H9 (cell line): ENCODE data around the gene KAZALD1. TPM values are rescaled to one million over a fixed set of nuclear protein-coding genes. Genes with fewer than 3 reads are reported as not detected.

ENCODE experiments used
- DNase-seq: peaks from one replicate; pipeline ENCODE4 v3.0.0-alpha.2; 2017
- H2AFZ ChIP-seq: one replicate; pipeline ENCODE4 v1.6.1; 2013; ENCODE audit warnings: mild to moderate bottlenecking, low read length, control low read depth, moderate library complexity
- H2AK5ac ChIP-seq: 2 replicates; pipeline ENCODE4 v1.6.1; 2013; ENCODE audit warnings: low read length, control low read depth, mixed read lengths; ENCODE audit not compliant: insufficient read length
- H2BK120ac ChIP-seq: one replicate; pipeline ENCODE4 v1.6.1; 2013; ENCODE audit warnings: low read depth, mild to moderate bottlenecking, low read length, control low read depth, inconsistent platforms; ENCODE audit not compliant: poor library complexity, severe bottlenecking
- H2BK12ac ChIP-seq: 2 replicates; pipeline ENCODE4 v1.6.1; 2013; ENCODE audit warnings: low read length, control low read depth, mixed read lengths, low read depth; ENCODE audit not compliant: insufficient read length
- H2BK15ac ChIP-seq: 2 replicates; pipeline ENCODE4 v1.6.1; 2013; ENCODE audit warnings: low read depth, low read length, control low read depth
- H2BK20ac ChIP-seq: one replicate; pipeline ENCODE4 v1.6.1; 2013; ENCODE audit warnings: low read depth, mild to moderate bottlenecking, low read length, control low read depth, inconsistent platforms; ENCODE audit not compliant: poor library complexity, severe bottlenecking
- H2BK5ac ChIP-seq: 2 replicates; pipeline ENCODE4 v1.6.1; 2013; ENCODE audit warnings: low read length, control low read depth, mixed read lengths; ENCODE audit not compliant: insufficient read length
- H3K14ac ChIP-seq: 2 replicates; pipeline ENCODE4 v1.6.1; 2013; ENCODE audit warnings: low read length, control low read depth; ENCODE audit not compliant: insufficient read depth
- H3K18ac ChIP-seq: 2 replicates; pipeline ENCODE4 v1.6.1; 2013; ENCODE audit warnings: low read depth, mild to moderate bottlenecking, mixed read lengths, low read length, control low read depth; ENCODE audit not compliant: insufficient read length
- H3K23ac ChIP-seq: 2 replicates; pipeline ENCODE4 v1.6.1; 2013; ENCODE audit warnings: low read length, control low read depth, mixed read lengths, low read depth; ENCODE audit not compliant: insufficient read length
- H3K23me2 ChIP-seq: 2 replicates; pipeline ENCODE4 v1.6.1; 2013; ENCODE audit warnings: low read depth, mild to moderate bottlenecking, mixed read lengths, low read length, control low read depth; ENCODE audit not compliant: insufficient read length, poor library complexity, severe bottlenecking
- H3K27ac ChIP-seq: 2 replicates; pipeline ENCODE4 v1.5.1; 2013; ENCODE audit warnings: low read length, control low read depth, mixed read lengths, low read depth; ENCODE audit not compliant: insufficient read length
- H3K27me3 ChIP-seq: 2 replicates; pipeline ENCODE4 v1.6.1; 2013; ENCODE audit warnings: low read length, control low read depth, inconsistent platforms; ENCODE audit not compliant: insufficient read depth
- H3K4ac ChIP-seq: 2 replicates; pipeline ENCODE4 v1.6.1; 2013; ENCODE audit warnings: low read depth, mild to moderate bottlenecking, control low read depth, inconsistent platforms, low read length, moderate library complexity
- H3K4me1 ChIP-seq: 2 replicates; pipeline ENCODE4 v1.6.1; 2013; ENCODE audit warnings: low read length, control low read depth, inconsistent platforms; ENCODE audit not compliant: insufficient read depth
- H3K4me2 ChIP-seq: 2 replicates; pipeline ENCODE4 v1.6.1; 2013; ENCODE audit warnings: low read length, control low read depth, mixed read lengths; ENCODE audit not compliant: insufficient read length, insufficient read depth
- H3K56ac ChIP-seq: 2 replicates; pipeline ENCODE4 v1.6.1; 2013; ENCODE audit warnings: low read depth, mild to moderate bottlenecking, mixed read lengths, low read length, control low read depth; ENCODE audit not compliant: insufficient read length
- H3K79me1 ChIP-seq: 2 replicates; pipeline ENCODE4 v1.6.1; 2013; ENCODE audit warnings: low read depth, mild to moderate bottlenecking, moderate library complexity, low read length, control low read depth, inconsistent platforms; ENCODE audit not compliant: insufficient read depth, poor library complexity, severe bottlenecking
- H3K79me2 ChIP-seq: 2 replicates; pipeline ENCODE4 v1.6.1; 2013; ENCODE audit warnings: low read length, control low read depth, inconsistent platforms; ENCODE audit not compliant: insufficient read depth
- H3K9ac ChIP-seq: 2 replicates; pipeline ENCODE4 v1.6.1; 2013; ENCODE audit warnings: low read length, control low read depth, mixed read lengths; ENCODE audit not compliant: insufficient read length; ENCODE audit errors: extremely low read depth
- H3K9me3 ChIP-seq: one replicate; pipeline ENCODE4 v1.6.1; 2013; ENCODE audit warnings: low read depth, low read length, inconsistent platforms; ENCODE audit not compliant: control insufficient read depth
- H3T11ph ChIP-seq: one replicate; pipeline ENCODE4 v1.6.1; 2013; ENCODE audit warnings: mild to moderate bottlenecking, low read length, control low read depth, inconsistent platforms
- H4K20me1 ChIP-seq: one replicate; pipeline ENCODE4 v1.6.1; 2013; ENCODE audit not compliant: control insufficient read depth, insufficient read length, insufficient read depth
- H4K5ac ChIP-seq: 2 replicates; pipeline ENCODE4 v1.6.1; 2013; ENCODE audit warnings: low read depth, mild to moderate bottlenecking, mixed read lengths, low read length, control low read depth; ENCODE audit not compliant: insufficient read length
- H4K8ac ChIP-seq: replicated peaks from 2 replicates; pipeline ENCODE4 v1.6.1; 2013; ENCODE audit warnings: low read length, control low read depth, mixed read lengths, low read depth; ENCODE audit not compliant: insufficient read length
- H4K91ac ChIP-seq: 2 replicates; pipeline ENCODE4 v1.6.1; 2013; ENCODE audit warnings: low read depth, mild to moderate bottlenecking, moderate library complexity, mixed read lengths, low read length, control low read depth; ENCODE audit not compliant: insufficient read length
- H3K27ac Mint-ChIP-seq, 3 experiments: 2 replicates in 2 of 3; 3 replicates in 1 of 3; pipeline ENCODE4 v1.8.0; 2020 to 2021; ENCODE audit warnings: mixed read lengths in 3 of 3, mild to moderate bottlenecking in 1 of 3, moderate library complexity in 1 of 3
- H3K27me3 Mint-ChIP-seq: 2 replicates; pipeline ENCODE4 v1.8.0; 2021; ENCODE audit warnings: low read depth, mild to moderate bottlenecking, moderate library complexity, mixed read lengths
- H3K36me3 Mint-ChIP-seq, 3 experiments: 2 replicates in 2 of 3; 3 replicates in 1 of 3; pipeline ENCODE4 v1.8.0; 2020 to 2021; ENCODE audit warnings: low read depth in 3 of 3, mixed read lengths in 3 of 3; ENCODE audit not compliant: insufficient read depth in 1 of 3
- H3K4me1 Mint-ChIP-seq, 2 experiments: 2 replicates each; pipeline ENCODE4 v1.8.0; 2020; ENCODE audit warnings: mixed read lengths in 2 of 2
- H3K4me3 Mint-ChIP-seq, 2 experiments: 2 replicates in 1 of 2; 3 replicates in 1 of 2; pipeline ENCODE4 v1.8.0; 2020 to 2021; ENCODE audit warnings: mild to moderate bottlenecking in 2 of 2, mixed read lengths in 2 of 2, moderate library complexity in 1 of 2
- H3K9me3 Mint-ChIP-seq, 2 experiments: 2 replicates in 1 of 2; 3 replicates in 1 of 2; pipeline ENCODE4 v1.8.0; 2020; ENCODE audit warnings: mild to moderate bottlenecking in 2 of 2, mixed read lengths in 2 of 2, moderate library complexity in 1 of 2
- total RNA-seq: library from RNA; stranded (reverse); gene quantifications from 2 replicates; pipeline ENCODE4 v1.2.1, GENCODE V29; 2021
- TF ChIP-seq, protein P1 (sequence below): fragments of 200-600 bp; sonication (generic); conservative IDR thresholded peaks from 3 replicates; pipeline ENCODE4 v1.8.0; 2021; ENCODE audit warnings: antibody characterized with exemption, mild to moderate bottlenecking

The KAZALD1 gene
- total RNA-seq, 1 experiment from 2014 or later = 2.9 TPM

DNA sequence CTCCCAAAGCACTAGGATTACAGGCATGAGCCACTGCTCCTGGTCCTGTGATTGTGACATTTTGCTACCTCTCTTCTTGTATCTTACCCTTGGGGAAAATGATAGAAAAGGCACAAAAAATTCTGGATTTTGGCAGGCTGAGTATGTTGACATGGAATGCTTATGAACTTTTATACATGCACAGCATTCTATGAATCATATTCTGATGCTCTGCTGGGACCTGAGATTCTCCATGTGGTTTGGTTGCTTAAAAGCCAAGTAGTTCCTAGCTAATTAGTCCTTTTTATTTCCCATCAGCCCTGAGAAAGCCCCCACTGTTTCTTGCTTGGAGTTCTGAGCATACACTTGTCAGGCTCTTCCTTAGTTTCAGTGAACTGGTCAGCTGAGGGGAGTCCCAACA, 8.3 kb upstream of the KAZALD1 start:
- DNase-seq = no peak
- Histone ChIP-seq H3K4me1 (peaks cover 5% of the 10 kb centered on the region; the same call in 1 of the 2 replicates), H3K14ac (no peak overlapping the region), H4K8ac (no peak overlapping the region), H3K56ac (no peak overlapping the region), H3K4me2 (no peak overlapping the region), H3T11ph (no peak overlapping the region), H2BK12ac (no peak overlapping the region), H3K9ac (no peak overlapping the region), H2BK15ac (no peak overlapping the region), H4K20me1 (peaks cover 5% of the 10 kb centered on the region), H4K91ac (no peak overlapping the region), H3K79me2 (no peaks in the 10 kb centered on the region), H3K18ac (no peak overlapping the region), H3K79me1 (no peaks in the 10 kb centered on the region), H3K4ac (no peak overlapping the region), H2AK5ac (no peak overlapping the region), H3K27me3 (peaks cover 23% of the 10 kb centered on the region), H3K27ac (no peak overlapping the region), H2BK120ac (no peak overlapping the region), H3K23me2 (peaks cover 1% of the 10 kb centered on the region), H4K5ac (no peak overlapping the region), H3K23ac (no peak overlapping the region), H2AFZ (no peak overlapping the region), H2BK5ac (no peak overlapping the region), H3K9me3 (no peaks in the 10 kb centered on the region), H2BK20ac (no peak overlapping the region)
- Mint-ChIP-seq H3K4me1 (peaks cover 19% of the 10 kb centered on the region in 2 experiments), H3K9me3 (no peaks in the 10 kb centered on the region; a peak in 1 of 5 replicates), H3K27me3 (peaks cover 37% of the 10 kb centered on the region), H3K27ac (no peak overlapping the region), H3K4me3 (no peak overlapping the region), H3K36me3 (peaks cover 0 to 16% (median 5%) of the 10 kb centered on the region in 3 experiments; a peak in 3 of 7 replicates)
- TF ChIP-seq, protein P1, sequence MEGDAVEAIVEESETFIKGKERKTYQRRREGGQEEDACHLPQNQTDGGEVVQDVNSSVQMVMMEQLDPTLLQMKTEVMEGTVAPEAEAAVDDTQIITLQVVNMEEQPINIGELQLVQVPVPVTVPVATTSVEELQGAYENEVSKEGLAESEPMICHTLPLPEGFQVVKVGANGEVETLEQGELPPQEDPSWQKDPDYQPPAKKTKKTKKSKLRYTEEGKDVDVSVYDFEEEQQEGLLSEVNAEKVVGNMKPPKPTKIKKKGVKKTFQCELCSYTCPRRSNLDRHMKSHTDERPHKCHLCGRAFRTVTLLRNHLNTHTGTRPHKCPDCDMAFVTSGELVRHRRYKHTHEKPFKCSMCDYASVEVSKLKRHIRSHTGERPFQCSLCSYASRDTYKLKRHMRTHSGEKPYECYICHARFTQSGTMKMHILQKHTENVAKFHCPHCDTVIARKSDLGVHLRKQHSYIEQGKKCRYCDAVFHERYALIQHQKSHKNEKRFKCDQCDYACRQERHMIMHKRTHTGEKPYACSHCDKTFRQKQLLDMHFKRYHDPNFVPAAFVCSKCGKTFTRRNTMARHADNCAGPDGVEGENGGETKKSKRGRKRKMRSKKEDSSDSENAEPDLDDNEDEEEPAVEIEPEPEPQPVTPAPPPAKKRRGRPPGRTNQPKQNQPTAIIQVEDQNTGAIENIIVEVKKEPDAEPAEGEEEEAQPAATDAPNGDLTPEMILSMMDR = no peak
